BJ (cell line): Measurements from ENCODE around the gene EML3. TPM values are rescaled to one million over a fixed set of nuclear protein-coding genes. Genes with fewer than 3 reads are reported as not detected.

Experiments used
- CTCF ChIA-PET: fragments of 350-600 bp; formaldehyde crosslinking; extraction: SDS; loops from one replicate; lab custom pipeline; 2021; ENCODE audit warnings: antibody characterized with exemption, inconsistent platforms; lab: Yijun Ruan, JAX
- POLR2A ChIA-PET: fragments of 300-600 bp; sonication (Branson Sonifier 250); formaldehyde crosslinking; extraction: SDS; loops from one replicate; lab custom pipeline; 2021; ENCODE audit warnings: antibody characterized with exemption; lab: Charles Lee
- DNase-seq: peaks from one replicate; pipeline ENCODE4 v3.0.0-alpha.2; 2011; ENCODE audit warnings: low read depth
- H3K27me3 ChIP-seq: 2 replicates; pipeline ENCODE4 v1.6.0; 2011; ENCODE audit warnings: low read length; ENCODE audit not compliant: control insufficient read depth, insufficient read depth
- H3K36me3 ChIP-seq: 2 replicates; pipeline ENCODE4 v1.5.1; 2011; ENCODE audit warnings: low read length; ENCODE audit not compliant: control insufficient read depth, insufficient read depth
- H3K4me3 ChIP-seq: 2 replicates; pipeline ENCODE4 v1.5.1; 2011; ENCODE audit warnings: low read depth, mild to moderate bottlenecking, control low read depth, low read length
- CTCF ChIP-seq: IDR thresholded peaks from 2 replicates; pipeline ENCODE4 v1.5.1; 2011; ENCODE audit warnings: low read depth, mild to moderate bottlenecking, control low read depth, inconsistent platforms, low read length, moderate library complexity; ENCODE audit not compliant: insufficient read depth
- polyA plus RNA-seq: library from polyadenylated mRNA; depleted of rRNA; stranded (reverse); fragments of >200 nt; gene quantifications from 2 replicates; pipeline ENCODE4 v1.2.3, GENCODE V29; 2011; rRNA removed
- small RNA-seq: library from RNA; depleted of rRNA; stranded (forward); fragments of <200 nt; gene quantifications from one replicate; pipeline ENCODE3, GENCODE V24; 2012; ENCODE audit warnings: low replicate concordance, low read depth; ENCODE audit not compliant: insufficient read length

The EML3 gene
- polyA plus RNA-seq, 1 experiment: 26.5 TPM

- no peak for TF ChIP-seq CTCF
- peak overlapping the region; percentile 28 for H3K4me3 ChIP-seq
- POLR2A ChIA-PET: interaction anchor here (0.5 to 2.0 kb wide), 12 partner anchors 9 to 1091 kb away, joined by 3 to 19 read pairs (median 4); no protein-coding TSS in a partner anchor
- DNase-seq: peak; percentile 90
- no peaks in the 10 kb centered on the region for H3K27me3 ChIP-seq
- no peaks in the 10 kb centered on the region for H3K36me3 ChIP-seq
- CTCF ChIA-PET: interaction anchor here (1.2 to 5.3 kb wide), 8 partner anchors 7 to 158 kb away, joined by 3 to 35 read pairs (median 11); no protein-coding TSS in a partner anchor
These were observed 59.3 kb downstream of the EML3 start for GRCh38 chr11:62553080-62553838.

GRCh38 chr11:62552485-62553079 is 60.0 kb downstream of the EML3 start:
- DNase-seq: no peak
- ChIA-PET POLR2A (interaction anchor here (0.5 to 2.0 kb wide), 9 partner anchors 8 to 1091 kb away, joined by 3 to 19 read pairs (median 4); no protein-coding TSS in a partner anchor), CTCF (interaction anchor here (1.2 to 5.3 kb wide), 8 partner anchors 8 to 157 kb away, joined by 3 to 35 read pairs (median 11); no protein-coding TSS in a partner anchor)
- no peak for TF ChIP-seq CTCF
- peak overlapping the region; percentile 28 for H3K4me3 ChIP-seq
- H3K36me3 ChIP-seq: no peaks in the 10 kb centered on the region
- H3K27me3 ChIP-seq: no peaks in the 10 kb centered on the region

Small RNA genes within 50 kb of the gene (small RNA-seq; reads per million reads assigned to genes)
- not detected for gene AP001458.1
- gene EEF1G: not detected
- not detected for gene MIR6747

Other genes starting within 250 kb of the EML3 start
- not detected in 2 replicates for gene SCGB1A1, start 193.7 kb downstream of the EML3 start, polyA plus RNA-seq
- gene AHNAK, start 66.0 kb downstream of the EML3 start, polyA plus RNA-seq: 145 and 185 TPM in 2 replicates
- gene EEF1G, start 38.9 kb downstream of the EML3 start, polyA plus RNA-seq: 2,358 and 2,459 TPM in 2 replicates
- gene TUT1, start 21.3 kb downstream of the EML3 start, polyA plus RNA-seq: 6.4 and 9.9 TPM in 2 replicates
- gene MTA2, start 10.9 kb downstream of the EML3 start, polyA plus RNA-seq: 16.4 and 17.8 TPM in 2 replicates
- gene ROM1, start 482 bp upstream of the EML3 start, polyA plus RNA-seq: 2.1 and 2.2 TPM in 2 replicates
- gene B3GAT3, start 9.2 kb upstream of the EML3 start, polyA plus RNA-seq: 24.5 and 42.4 TPM in 2 replicates
- 388 and 463 TPM in 2 replicates for gene GANAB, start 33.8 kb upstream of the EML3 start, polyA plus RNA-seq
- 6.7 and 17.3 TPM in 2 replicates for gene INTS5, start 40.5 kb upstream of the EML3 start, polyA plus RNA-seq
- 43.0 and 45.2 TPM in 2 replicates for gene C11orf98, start 52.4 kb upstream of the EML3 start, polyA plus RNA-seq
- gene CSKMT, start 52.5 kb upstream of the EML3 start, polyA plus RNA-seq: 5.1 and 6.6 TPM in 2 replicates
- 6.9 TPM in 2 replicates for gene UQCC3, start 58.9 kb upstream of the EML3 start, polyA plus RNA-seq
- gene LBHD1, start 59.5 kb upstream of the EML3 start, polyA plus RNA-seq: 4.0 and 4.1 TPM in 2 replicates
- 83.7 and 86.0 TPM in 2 replicates for gene UBXN1, start 66.3 kb upstream of the EML3 start, polyA plus RNA-seq
- gene LRRN4CL, start 76.8 kb upstream of the EML3 start, polyA plus RNA-seq: 2.6 and 2.9 TPM in 2 replicates
- 70.8 and 94.1 TPM in 2 replicates for gene BSCL2, start 94.6 kb upstream of the EML3 start, polyA plus RNA-seq
- gene GNG3, start 94.9 kb upstream of the EML3 start, polyA plus RNA-seq: not detected in 2 replicates
- 10.0 and 17.3 TPM in 2 replicates for gene HNRNPUL2, start 114.7 kb upstream of the EML3 start, polyA plus RNA-seq
- 31.7 and 32.6 TPM in 2 replicates for gene TTC9C, start 115.7 kb upstream of the EML3 start, polyA plus RNA-seq
- gene ZBTB3, start 141.4 kb upstream of the EML3 start, polyA plus RNA-seq: 3.5 and 3.8 TPM in 2 replicates
- 151 and 208 TPM in 2 replicates for gene POLR2G, start 148.8 kb upstream of the EML3 start, polyA plus RNA-seq
- 9.1 and 17.0 TPM in 2 replicates for gene TAF6L, start 158.6 kb upstream of the EML3 start, polyA plus RNA-seq
- 76.2 and 97.1 TPM in 2 replicates for gene TMEM179B, start 174.6 kb upstream of the EML3 start, polyA plus RNA-seq
- gene TMEM223, start 179.2 kb upstream of the EML3 start, polyA plus RNA-seq: 13.6 and 15.7 TPM in 2 replicates
- 37.8 and 51.0 TPM in 2 replicates for gene NXF1, start 192.7 kb upstream of the EML3 start, polyA plus RNA-seq
- gene STX5, start 219.3 kb upstream of the EML3 start, polyA plus RNA-seq: 61.5 and 76.6 TPM in 2 replicates
- gene TEX54, start 220.1 kb upstream of the EML3 start, polyA plus RNA-seq: not detected in 2 replicates
- 24.4 and 37.9 TPM in 2 replicates for gene WDR74, start 226.8 kb upstream of the EML3 start, polyA plus RNA-seq